MM.1S (cell line): Measurements from ENCODE around the gene FBXW11.

Experiments
- DNase-seq: peaks from one replicate; pipeline ENCODE4 v3.0.0-alpha.2; 2015
- H2AFZ ChIP-seq: fragments of 300-600 bp; sonication (generic); 2 replicates; pipeline ENCODE4 v1.6.0; 2016; ENCODE audit warnings: antibody characterized with exemption, low read length
- H3F3A ChIP-seq: fragments of 300-600 bp; sonication (generic); 2 replicates; pipeline ENCODE4 v1.6.1; 2016; ENCODE audit warnings: mild to moderate bottlenecking, antibody characterized with exemption, low read length, moderate library complexity, mixed read lengths; ENCODE audit not compliant: insufficient read depth
- H3K27ac ChIP-seq: fragments of 300-600 bp; sonication (generic); 2 replicates; pipeline ENCODE4 v1.5.1; 2016; ENCODE audit warnings: mild to moderate bottlenecking, low read length
- H3K27me3 ChIP-seq: fragments of 300-600 bp; sonication (generic); replicated peaks from 2 replicates; pipeline ENCODE4 v1.6.0; 2016; ENCODE audit warnings: low read length; ENCODE audit not compliant: insufficient read depth
- H3K36me3 ChIP-seq: fragments of 300-600 bp; sonication (generic); replicated peaks from 2 replicates; pipeline ENCODE4 v1.6.1; 2016; ENCODE audit warnings: mild to moderate bottlenecking, low read length, mixed read lengths; ENCODE audit not compliant: insufficient read depth
- H3K4me1 ChIP-seq: fragments of 300-600 bp; sonication (generic); 2 replicates; pipeline ENCODE4 v1.6.1; 2016; ENCODE audit warnings: low read length, mixed read lengths
- H3K4me2 ChIP-seq: fragments of 300-600 bp; sonication (generic); 2 replicates; pipeline ENCODE4 v1.6.0; 2016; ENCODE audit warnings: low read depth, low read length
- H3K4me3 ChIP-seq: fragments of 300-600 bp; sonication (generic); 2 replicates; pipeline ENCODE4 v1.5.1; 2016; ENCODE audit warnings: low read length, mixed read lengths
- H3K79me2 ChIP-seq: fragments of 300-600 bp; sonication (generic); 2 replicates; pipeline ENCODE4 v1.6.1; 2016; ENCODE audit warnings: mixed run types, low read length, mixed read lengths
- H3K9ac ChIP-seq: fragments of 300-600 bp; sonication (generic); 2 replicates; pipeline ENCODE4 v1.6.1; 2016; ENCODE audit warnings: low read length, mixed read lengths
- H3K9me2 ChIP-seq: fragments of 300-600 bp; sonication (generic); replicated peaks from 2 replicates; pipeline ENCODE4 v1.6.1; 2016; ENCODE audit warnings: mild to moderate bottlenecking, low read length, mixed read lengths; ENCODE audit not compliant: insufficient read depth
- H3K9me3 ChIP-seq: fragments of 300-600 bp; sonication (generic); replicated peaks from 2 replicates; pipeline ENCODE4 v1.6.1; 2016; ENCODE audit warnings: mild to moderate bottlenecking, low read length, mixed read lengths; ENCODE audit not compliant: insufficient read depth
- H4K20me1 ChIP-seq: fragments of 300-600 bp; sonication (generic); 2 replicates; pipeline ENCODE4 v1.6.1; 2016; ENCODE audit warnings: mild to moderate bottlenecking, low read length, moderate library complexity, mixed read lengths; ENCODE audit not compliant: insufficient read depth
- CTCF ChIP-seq: fragments of 300-600 bp; sonication (generic); IDR thresholded peaks from 2 replicates; pipeline ENCODE4 v1.5.1; 2016; ENCODE audit warnings: antibody characterized with exemption, low read length, mixed read lengths
- EZH2 ChIP-seq: fragments of 300-600 bp; sonication (generic); optimal IDR thresholded peaks from 2 replicates; pipeline ENCODE3; 2017; ENCODE audit warnings: low read depth, mild to moderate bottlenecking, antibody characterized with exemption, low read length, mixed read lengths
- EZH2phosphoT487 ChIP-seq: fragments of 300-600 bp; sonication (generic); IDR thresholded peaks from 2 replicates; pipeline ENCODE4 v1.6.1; 2018; ENCODE audit warnings: antibody characterized with exemption, low read length

FBXW11 gene

GRCh38 chr5:171850324-171850947 is 156.0 kb downstream of the FBXW11 start:
- Histone ChIP-seq H3K4me3 (no peak overlapping the region), H2AFZ (no peak overlapping the region), H3K9me2 (no peaks in the 10 kb centered on the region), H3K27ac (no peak overlapping the region), H3F3A (no peaks in the 10 kb centered on the region), H3K36me3 (no peaks in the 10 kb centered on the region), H3K27me3 (no peaks in the 10 kb centered on the region), H3K79me2 (no peaks in the 10 kb centered on the region), H3K4me1 (no peaks in the 10 kb centered on the region), H4K20me1 (no peaks in the 10 kb centered on the region), H3K9me3 (no peaks in the 10 kb centered on the region), H3K4me2 (no peak overlapping the region), H3K9ac (no peak overlapping the region)
- TF ChIP-seq EZH2phosphoT487 = no peak
- TF ChIP-seq CTCF = peak; percentile 35
- no peak for TF ChIP-seq EZH2
- DNase-seq = peak; percentile 10

- H3K9ac ChIP-seq = no peak overlapping the region
- TF ChIP-seq EZH2 = no peak
- no peak for TF ChIP-seq EZH2phosphoT487
- no peak for TF ChIP-seq CTCF
- H3K9me2 ChIP-seq = no peaks in the 10 kb centered on the region
- H4K20me1 ChIP-seq = no peaks in the 10 kb centered on the region
- no peaks in the 10 kb centered on the region for H3K9me3 ChIP-seq
- no peak overlapping the region for H3K4me2 ChIP-seq
- H2AFZ ChIP-seq = no peak overlapping the region
- no peaks in the 10 kb centered on the region for H3F3A ChIP-seq
- H3K27me3 ChIP-seq = no peaks in the 10 kb centered on the region
- no peak overlapping the region for H3K27ac ChIP-seq
- H3K4me3 ChIP-seq = no peak overlapping the region
- H3K36me3 ChIP-seq = no peaks in the 10 kb centered on the region
- no peaks in the 10 kb centered on the region for H3K79me2 ChIP-seq
- no peak for DNase-seq
- H3K4me1 ChIP-seq = no peaks in the 10 kb centered on the region
Observed at GRCh38 chr5:171849585-171850323, 156.7 kb downstream of the FBXW11 start.

GRCh38 chr5:171848911-171849520 is 157.4 kb downstream of the FBXW11 start:
- Histone ChIP-seq H4K20me1 (no peaks in the 10 kb centered on the region), H3K9ac (no peak overlapping the region), H3K27ac (no peak overlapping the region), H3K27me3 (no peaks in the 10 kb centered on the region), H3F3A (no peaks in the 10 kb centered on the region), H3K4me1 (no peaks in the 10 kb centered on the region), H3K4me3 (no peak overlapping the region), H3K79me2 (no peaks in the 10 kb centered on the region), H3K9me2 (no peaks in the 10 kb centered on the region), H3K4me2 (no peak overlapping the region), H3K36me3 (no peaks in the 10 kb centered on the region), H2AFZ (no peak overlapping the region), H3K9me3 (no peaks in the 10 kb centered on the region)
- DNase-seq = no peak
- TF ChIP-seq CTCF (no peak), EZH2 (no peak), EZH2phosphoT487 (no peak)
